Activated T-cell treated with anti-CD3 and anti-CD28 coated beads, Interleukin-2, amount 50 U/mL, for 24 hours (primary cell): ENCODE data around the gene ZNF680.
A peak's percentile ranks its signal among the peaks of the same experiment; 100 is the strongest.

ENCODE experiments used
- DNase-seq: peaks from one replicate; pipeline ENCODE4 v3.0.0-alpha.2; 2020
- H3K27ac Mint-ChIP-seq: 2 replicates; pipeline ENCODE4 v1.8.0; 2020; ENCODE audit warnings: mild to moderate bottlenecking, mixed read lengths
- H3K27me3 Mint-ChIP-seq: 2 replicates; pipeline ENCODE4 v1.8.0; 2020; ENCODE audit warnings: mixed read lengths
- H3K36me3 Mint-ChIP-seq: 2 replicates; pipeline ENCODE4 v1.8.0; 2020; ENCODE audit warnings: low read depth, mixed read lengths
- H3K4me1 Mint-ChIP-seq: 2 replicates; pipeline ENCODE4 v1.8.0; 2020; ENCODE audit warnings: low read depth, mixed read lengths
- H3K4me3 Mint-ChIP-seq: 2 replicates; pipeline ENCODE4 v1.8.0; 2020; ENCODE audit warnings: mild to moderate bottlenecking, moderate library complexity, mixed read lengths
- H3K9me3 Mint-ChIP-seq: 2 replicates; pipeline ENCODE4 v1.8.0; 2020; ENCODE audit warnings: mixed read lengths

ZNF680 gene

GRCh38 chr7:64562626-64563278, at the start of gene ZNF680:
Gene ZNF680 (minus strand): TSS chr7:64563071. CDS start chr7:64562954, 117 bp downstream.
- peak; percentile 88 for DNase-seq
- Mint-ChIP-seq H3K4me3 (peak within 1 kb of the TSS; percentile 100), H3K36me3 (peaks cover 43% of the 10 kb centered on the region), H3K27ac (peak within 1 kb of the TSS; percentile 97), H3K27me3 (no peaks in the 10 kb centered on the region), H3K9me3 (peaks cover 6% of the 10 kb centered on the region), H3K4me1 (peaks cover 28% of the 10 kb centered on the region)

DNA sequence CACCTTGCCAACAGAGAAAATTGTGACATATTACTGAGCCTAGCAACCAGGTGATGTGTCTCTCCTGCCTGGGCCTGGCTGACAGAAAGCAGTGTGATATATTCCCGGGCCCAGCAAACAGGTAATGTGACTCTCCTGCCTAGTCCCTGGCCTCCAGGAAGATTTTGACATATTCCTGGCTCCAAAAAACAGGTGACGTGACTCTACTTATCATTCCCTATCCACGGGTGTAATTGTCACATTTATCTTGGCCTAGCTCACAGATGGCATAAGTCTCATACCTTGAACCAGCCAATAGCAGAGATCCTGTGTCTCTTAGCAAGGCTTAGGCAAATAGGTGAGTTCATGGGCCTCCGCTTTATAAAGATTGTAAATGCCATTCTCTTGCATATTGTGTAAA, 49.6 kb upstream of the ZNF680 start:
- Mint-ChIP-seq H3K27ac (no peak overlapping the region), H3K4me3 (no peak overlapping the region), H3K9me3 (no peaks in the 10 kb centered on the region), H3K4me1 (no peaks in the 10 kb centered on the region), H3K27me3 (no peaks in the 10 kb centered on the region), H3K36me3 (no peaks in the 10 kb centered on the region)
- no peak for DNase-seq

GRCh38 chr7:64611717-64612116, 48.8 kb upstream of the ZNF680 start:
- Mint-ChIP-seq H3K4me3 (no peak overlapping the region), H3K27me3 (no peaks in the 10 kb centered on the region), H3K27ac (no peak overlapping the region), H3K9me3 (no peaks in the 10 kb centered on the region), H3K36me3 (no peaks in the 10 kb centered on the region), H3K4me1 (no peaks in the 10 kb centered on the region)
- no peak for DNase-seq

GRCh38 chr7:64610997-64611396, 48.1 kb upstream of the ZNF680 start:
- Mint-ChIP-seq H3K27me3 (no peaks in the 10 kb centered on the region), H3K4me3 (no peak overlapping the region), H3K36me3 (no peaks in the 10 kb centered on the region), H3K9me3 (no peaks in the 10 kb centered on the region), H3K27ac (no peak overlapping the region), H3K4me1 (no peaks in the 10 kb centered on the region)
- no peak for DNase-seq

- Mint-ChIP-seq H3K27me3 (no peaks in the 10 kb centered on the region), H3K36me3 (no peaks in the 10 kb centered on the region), H3K9me3 (no peaks in the 10 kb centered on the region), H3K27ac (no peak overlapping the region), H3K4me1 (no peaks in the 10 kb centered on the region), H3K4me3 (no peak overlapping the region)
- no peak for DNase-seq
Measured at GRCh38 chr7:64608116-64608910, 45.4 kb upstream of the ZNF680 start.

- H3K36me3 Mint-ChIP-seq: no peaks in the 10 kb centered on the region
- H3K4me3 Mint-ChIP-seq: no peak overlapping the region
- no peaks in the 10 kb centered on the region for H3K9me3 Mint-ChIP-seq
- H3K27ac Mint-ChIP-seq: no peak overlapping the region
- DNase-seq: no peak
- no peaks in the 10 kb centered on the region for H3K4me1 Mint-ChIP-seq
- no peaks in the 10 kb centered on the region for H3K27me3 Mint-ChIP-seq
Measured at GRCh38 chr7:64606385-64606784, 43.5 kb upstream of the ZNF680 start.

DNA sequence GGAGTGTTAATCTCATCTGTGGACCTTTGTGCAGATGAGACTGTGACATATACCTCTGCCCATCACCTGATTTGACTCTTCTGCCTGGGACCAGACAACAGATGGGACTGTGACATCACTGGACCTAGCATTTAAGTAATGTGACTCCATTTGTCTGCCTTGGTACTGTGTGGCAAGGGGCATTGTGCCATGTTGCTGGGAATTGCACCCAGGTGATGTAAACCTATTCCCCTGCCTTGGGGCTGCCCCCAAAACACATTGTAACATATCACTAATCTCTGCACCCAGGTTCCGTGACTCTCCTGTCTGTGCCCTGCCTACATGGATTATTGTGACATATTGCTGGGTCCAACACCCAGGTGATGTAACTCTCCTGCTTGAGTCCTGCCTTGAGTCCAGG, 40.4 kb upstream of the ZNF680 start:
- H3K4me1 Mint-ChIP-seq: no peaks in the 10 kb centered on the region
- H3K27me3 Mint-ChIP-seq: no peaks in the 10 kb centered on the region
- no peaks in the 10 kb centered on the region for H3K9me3 Mint-ChIP-seq
- DNase-seq: no peak
- H3K27ac Mint-ChIP-seq: no peak overlapping the region
- H3K4me3 Mint-ChIP-seq: no peak overlapping the region
- H3K36me3 Mint-ChIP-seq: no peaks in the 10 kb centered on the region

GRCh38 chr7:64602518-64602917, 39.6 kb upstream of the ZNF680 start:
- H3K4me3 Mint-ChIP-seq: no peak overlapping the region
- no peak for DNase-seq
- no peaks in the 10 kb centered on the region for H3K36me3 Mint-ChIP-seq
- no peak overlapping the region for H3K27ac Mint-ChIP-seq
- H3K4me1 Mint-ChIP-seq: no peaks in the 10 kb centered on the region
- H3K9me3 Mint-ChIP-seq: no peaks in the 10 kb centered on the region
- H3K27me3 Mint-ChIP-seq: no peaks in the 10 kb centered on the region

DNA sequence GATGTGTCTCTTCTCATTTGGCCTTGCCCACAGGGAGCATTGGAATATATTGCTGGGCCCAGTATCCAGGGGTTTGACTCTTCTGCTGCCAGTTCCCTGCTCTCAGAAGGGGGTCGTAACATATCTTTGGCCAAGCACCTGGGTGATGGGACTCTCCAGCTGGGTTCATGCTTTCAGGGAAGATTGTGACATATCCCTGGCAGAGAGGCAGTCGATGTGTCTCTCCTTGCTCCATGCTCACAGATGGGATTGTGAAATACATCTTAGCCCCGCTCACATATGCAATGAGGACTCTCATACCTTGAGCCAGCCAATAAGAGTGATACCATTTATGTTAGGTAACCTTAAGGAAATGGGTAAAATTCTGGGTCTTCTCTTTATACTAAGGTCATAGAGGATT, 39.2 kb upstream of the ZNF680 start:
- DNase-seq: no peak
- no peaks in the 10 kb centered on the region for H3K9me3 Mint-ChIP-seq
- H3K27ac Mint-ChIP-seq: no peak overlapping the region
- no peaks in the 10 kb centered on the region for H3K36me3 Mint-ChIP-seq
- no peaks in the 10 kb centered on the region for H3K27me3 Mint-ChIP-seq
- no peak overlapping the region for H3K4me3 Mint-ChIP-seq
- no peaks in the 10 kb centered on the region for H3K4me1 Mint-ChIP-seq

GRCh38 chr7:64599359-64599758, 36.5 kb upstream of the ZNF680 start:
- H3K9me3 Mint-ChIP-seq: no peaks in the 10 kb centered on the region
- no peaks in the 10 kb centered on the region for H3K27me3 Mint-ChIP-seq
- H3K4me1 Mint-ChIP-seq: no peaks in the 10 kb centered on the region
- H3K27ac Mint-ChIP-seq: no peak overlapping the region
- no peak overlapping the region for H3K4me3 Mint-ChIP-seq
- H3K36me3 Mint-ChIP-seq: no peaks in the 10 kb centered on the region
- no peak for DNase-seq

GRCh38 chr7:64590971-64591370, 28.1 kb upstream of the ZNF680 start:
- no peak overlapping the region for H3K4me3 Mint-ChIP-seq
- no peaks in the 10 kb centered on the region for H3K36me3 Mint-ChIP-seq
- no peaks in the 10 kb centered on the region for H3K4me1 Mint-ChIP-seq
- peaks cover 10% of the 10 kb centered on the region for H3K9me3 Mint-ChIP-seq
- no peak for DNase-seq
- no peak overlapping the region for H3K27ac Mint-ChIP-seq
- no peaks in the 10 kb centered on the region for H3K27me3 Mint-ChIP-seq

DNA sequence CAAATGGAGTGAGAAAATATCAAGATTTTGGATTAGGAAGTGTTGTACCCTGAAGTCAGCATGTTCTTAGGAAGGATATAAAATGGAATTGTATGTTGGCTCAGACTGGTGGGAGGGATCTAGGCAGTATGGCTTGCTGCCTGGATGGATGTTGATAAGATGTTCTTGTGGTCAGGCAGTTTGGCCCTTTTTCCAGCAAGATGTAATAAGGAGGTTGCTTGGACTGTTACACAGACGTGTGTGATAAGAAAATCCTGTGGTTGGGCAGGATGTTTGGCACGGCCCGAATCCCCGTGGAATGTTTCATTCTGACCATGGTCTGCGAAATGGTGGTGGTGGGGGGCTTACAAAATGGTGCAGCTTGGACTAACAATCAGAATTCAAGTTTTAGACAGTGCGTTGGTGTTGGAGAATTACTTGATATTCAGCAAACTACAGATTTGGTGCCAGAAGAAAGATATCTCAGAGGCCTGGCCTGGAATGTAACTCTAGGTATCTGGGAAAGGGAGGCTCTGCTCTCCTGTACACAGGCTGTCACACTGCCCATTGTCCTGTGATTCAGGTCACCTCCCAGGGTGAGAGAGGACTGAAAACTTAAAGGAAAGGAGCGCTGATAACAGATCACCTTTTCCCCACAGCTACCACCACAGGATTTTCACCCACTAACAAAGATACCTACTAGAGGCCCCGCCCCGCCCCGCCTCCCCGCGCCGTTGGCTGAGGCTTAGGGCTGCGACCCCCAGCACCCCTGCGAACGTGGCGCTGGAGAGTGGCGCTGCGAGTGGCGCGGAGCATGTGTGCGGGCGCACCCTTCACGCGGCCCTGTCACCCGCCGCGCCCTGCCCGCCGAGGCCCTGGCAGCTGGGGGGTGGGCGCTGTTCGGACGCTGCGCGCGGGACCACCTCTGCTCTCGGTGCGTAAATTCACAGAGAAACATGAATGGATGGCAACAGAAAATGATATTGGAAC, 19.3 kb upstream of the ZNF680 start:
- H3K4me1 Mint-ChIP-seq: no peaks in the 10 kb centered on the region
- H3K36me3 Mint-ChIP-seq: no peaks in the 10 kb centered on the region

GRCh38 chr7:64581391-64581790, 18.5 kb upstream of the ZNF680 start:
- Mint-ChIP-seq H3K27me3 (peaks cover under 1% of the 10 kb centered on the region), H3K36me3 (peaks cover under 1% of the 10 kb centered on the region), H3K9me3 (no peaks in the 10 kb centered on the region), H3K27ac (no peak overlapping the region), H3K4me1 (no peaks in the 10 kb centered on the region), H3K4me3 (no peak overlapping the region)
- DNase-seq: no peak

More for the DNA sequence above, 19.3 kb upstream of the ZNF680 start:
- no peak for DNase-seq
- Mint-ChIP-seq H3K27ac (no peak overlapping the region), H3K27me3 (no peaks in the 10 kb centered on the region), H3K9me3 (peaks cover 3% of the 10 kb centered on the region), H3K4me3 (no peak overlapping the region)

DNA sequence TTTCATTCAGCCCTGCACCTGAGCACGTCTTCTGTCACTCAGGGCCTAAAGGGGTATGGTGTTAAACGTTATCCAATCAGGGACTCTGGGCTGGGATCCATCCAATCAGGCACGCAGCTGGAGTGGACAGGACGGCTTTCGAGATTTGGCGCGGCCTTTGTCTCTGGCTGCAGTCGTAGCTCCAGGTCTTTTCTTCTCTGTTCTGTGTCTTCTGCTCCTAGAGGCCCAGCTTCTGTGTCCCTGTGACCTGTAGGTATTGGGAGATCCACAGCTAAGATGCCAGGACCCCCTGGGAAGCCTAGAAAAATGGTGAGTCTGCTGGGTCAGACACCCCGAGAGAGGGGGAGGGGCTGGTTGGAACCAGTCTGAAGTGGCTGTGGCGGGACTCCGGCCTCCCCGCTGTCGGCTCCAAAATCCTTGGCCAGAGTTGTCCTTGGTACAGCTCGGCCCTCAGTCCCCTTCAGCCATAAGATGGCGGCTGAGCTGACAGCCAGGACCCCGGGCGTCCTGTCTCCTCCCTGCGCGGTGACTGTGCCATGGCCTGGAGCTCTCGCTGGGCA, 11.7 kb upstream of the ZNF680 start:
- peaks cover 7% of the 10 kb centered on the region for H3K36me3 Mint-ChIP-seq
- DNase-seq: no peak
- H3K4me1 Mint-ChIP-seq: peaks cover 8% of the 10 kb centered on the region
- H3K27ac Mint-ChIP-seq: no peak overlapping the region
- peaks cover 4% of the 10 kb centered on the region for H3K9me3 Mint-ChIP-seq
- peaks cover 22% of the 10 kb centered on the region for H3K27me3 Mint-ChIP-seq
- H3K4me3 Mint-ChIP-seq: peak overlapping the region; percentile 47
